Tibial nerve (tissue), 4 donors: ENCODE results near the gene TBL3. TPM values are rescaled to one million over a fixed set of nuclear protein-coding genes. Genes with fewer than 3 reads are reported as not detected.

Experiments used
- DNase-seq, 2 donors: peaks; one replicate each; pipeline ENCODE4 v3.0.0-alpha.2; 2019; ENCODE audit warnings: low spot score in 2 of 2
- H3K27ac ChIP-seq, 4 donors: fragments of 200-600 bp; sonication (generic) in 3 of 4; one replicate each; pipeline ENCODE4 v1.5.1; 2017 to 2019; ENCODE audit warnings: mild to moderate bottlenecking in 1 of 4
- H3K27me3 ChIP-seq, 2 donors: fragments of 200-600 bp; sonication (generic) in 1 of 2; one replicate each; pipeline versions ENCODE4 v1.5.1 to v1.6.0; 2017 to 2019
- H3K36me3 ChIP-seq, 3 donors: fragments of 200-600 bp; sonication (generic); one replicate each; pipeline ENCODE4 v1.5.1; 2018 to 2019
- H3K4me1 ChIP-seq, 4 donors: fragments of 200-600 bp; sonication (generic) in 3 of 4; one replicate each; pipeline ENCODE4 v1.5.1; 2017 to 2019
- H3K4me3 ChIP-seq, 4 donors: fragments of 200-600 bp; sonication (generic) in 3 of 4; one replicate each; pipeline ENCODE4 v1.5.1; 2017 to 2019; ENCODE audit warnings: mild to moderate bottlenecking in 1 of 4, moderate library complexity in 1 of 4
- H3K9me3 ChIP-seq, 4 donors: fragments of 200-600 bp; sonication (generic) in 3 of 4; one replicate each; pipeline ENCODE4 v1.5.1; 2017 to 2019
- CTCF ChIP-seq, 5 experiments: fragments of 200-600 bp in 3 of 5; fragments of 450-650 bp in 2 of 5; sonication (generic) in 3 of 5; IDR thresholded peaks; one replicate each; pipeline ENCODE4 v1.5.1; 2016 to 2019; ENCODE audit warnings: antibody characterized with exemption in 5 of 5, mild to moderate bottlenecking in 3 of 5, moderate library complexity in 2 of 5
- EP300 ChIP-seq, 2 donors: sonication (generic); formaldehyde crosslinking; IDR thresholded peaks; one replicate each; pipeline ENCODE4 v1.6.1; 2017; ENCODE audit warnings: antibody characterized with exemption in 2 of 2, mild to moderate bottlenecking in 1 of 2
- POLR2A ChIP-seq, 2 donors: fragments of 450-650 bp; IDR thresholded peaks; one replicate each; pipeline ENCODE4 v1.6.1; 2017; ENCODE audit warnings: antibody characterized with exemption in 2 of 2, mild to moderate bottlenecking in 2 of 2, moderate library complexity in 2 of 2
- WGBS, 2 donors: methylation state at CpG; one replicate each; pipeline ENCODE4 v1.1.5; 2018; 5-methylcytosine and 5-hydroxymethylcytosine counted together
- total RNA-seq, 4 donors: library from RNA; depleted of rRNA; stranded (reverse); fragments of >200 nt; gene quantifications; one replicate each; pipeline ENCODE4 v1.1.0, GENCODE V29; 2016

Gene TBL3
- total RNA-seq, 4 donors from 2014 or later, result 37.6 to 70.8 (median 46.2) TPM

GRCh38 chr16:1979271-1980029, 7.6 kb downstream of the TBL3 start:
- TF ChIP-seq EP300 (IDR thresholded peaks at IDR 0.05), result no peak
- no peak for TF ChIP-seq CTCF (IDR thresholded peaks at IDR 0.05)
- TF ChIP-seq POLR2A (IDR thresholded peaks at IDR 0.05), result no peak
- Histone ChIP-seq H3K36me3 (peaks cover 0 to 51% (median 31%) of the 10 kb centered on the region in 3 donors), H3K9me3 (no peaks in the 10 kb centered on the region), H3K27me3 (peaks cover 0 to 55% of the 10 kb centered on the region in 2 donors), H3K4me3 (peak overlapping the region in 1 of 4 donors; percentile 21), H3K4me1 (peaks cover 0 to 32% (median 14%) of the 10 kb centered on the region in 4 donors), H3K27ac (peak overlapping the region in 1 of 4 donors; percentile 53)
- WGBS, 2 donors, result 24 to 27% methylated on average over 11 to 56 of the region's 70 CpGs
- no peak for DNase-seq

- Histone ChIP-seq H3K4me3 (no peak overlapping the region), H3K36me3 (peaks cover 0 to 44% (median 28%) of the 10 kb centered on the region in 3 donors), H3K9me3 (no peaks in the 10 kb centered on the region), H3K4me1 (peaks cover 0 to 40% (median 21%) of the 10 kb centered on the region in 4 donors), H3K27ac (no peak overlapping the region), H3K27me3 (peaks cover 0 to 55% of the 10 kb centered on the region in 2 donors)
- no peak for TF ChIP-seq EP300 (IDR thresholded peaks at IDR 0.05)
- no peak for TF ChIP-seq POLR2A (IDR thresholded peaks at IDR 0.05)
- no peak for TF ChIP-seq CTCF (IDR thresholded peaks at IDR 0.05)
- whole genome bisulfite sequencing, 2 donors, result 6 to 10% methylated on average over 33 to 40 of the region's 53 CpGs
- no peak for DNase-seq
Observed at GRCh38 chr16:1980030-1980769, 8.3 kb downstream of the TBL3 start.

GRCh38 chr16:1980770-1981087, 8.9 kb downstream of the TBL3 start:
- Histone ChIP-seq H3K27ac (no peak overlapping the region), H3K4me3 (no peak overlapping the region), H3K27me3 (peaks cover 0 to 55% of the 10 kb centered on the region in 2 donors), H3K36me3 (peaks cover 0 to 44% (median 24%) of the 10 kb centered on the region in 3 donors), H3K4me1 (peaks cover 0 to 45% (median 24%) of the 10 kb centered on the region in 4 donors), H3K9me3 (no peaks in the 10 kb centered on the region)
- no peak for DNase-seq
- TF ChIP-seq POLR2A (IDR thresholded peaks at IDR 0.05), result no peak
- no peak for TF ChIP-seq EP300 (IDR thresholded peaks at IDR 0.05)
- TF ChIP-seq CTCF (IDR thresholded peaks at IDR 0.05), result no peak
- 12 to 23% methylated on average over 13 to 16 of the region's 16 CpGs for WGBS, 2 donors

GRCh38 chr16:1981398-1981836, 9.6 kb downstream of the TBL3 start, which contains the start of gene NOXO1:
NOXO1 (minus strand) TSS chr16:1981469; CDS start chr16:1981179, 290 bp downstream.
- Histone ChIP-seq H3K4me1 (peaks cover 0 to 46% (median 24%) of the 10 kb centered on the region in 4 donors), H3K4me3 (no peak within 1 kb of the TSS), H3K27ac (no peak within 1 kb of the TSS), H3K9me3 (no peaks in the 10 kb centered on the region), H3K36me3 (peaks cover 0 to 44% (median 19%) of the 10 kb centered on the region in 3 donors), H3K27me3 (peaks cover 0 to 55% of the 10 kb centered on the region in 2 donors)
- no peak for DNase-seq
- WGBS, 2 donors, result 25 to 27% methylated on average over 6 of the region's 6 CpGs
- TF ChIP-seq CTCF (IDR thresholded peaks at IDR 0.05) (no peak), EP300 (IDR thresholded peaks at IDR 0.05) (no peak), POLR2A (IDR thresholded peaks at IDR 0.05) (no peak)
